ACC112 (cell line): Measurements from ENCODE around the gene PTP4A2.

Experiments used
- H2AFZ ChIP-seq: fragments of 200-600 bp; sonication (generic); one replicate; pipeline ENCODE4 v1.6.0; 2017; ENCODE audit warnings: antibody characterized with exemption, low read length; ENCODE audit not compliant: unreplicated experiment
- H3K27ac ChIP-seq: fragments of 200-600 bp; sonication (generic); 2 replicates; pipeline ENCODE4 v1.5.1; 2014; ENCODE audit warnings: low read depth, mild to moderate bottlenecking, antibody characterized with exemption, low read length, moderate library complexity
- H3K27me3 ChIP-seq: fragments of 200-600 bp; sonication (generic); 2 replicates; pipeline ENCODE4 v1.6.1; 2014; ENCODE audit warnings: mild to moderate bottlenecking, antibody characterized with exemption, low read length, moderate library complexity, mixed read lengths; ENCODE audit not compliant: insufficient read depth
- H3K36me3 ChIP-seq: fragments of 200-600 bp; sonication (generic); 2 replicates; pipeline ENCODE4 v1.6.1; 2016; ENCODE audit warnings: mild to moderate bottlenecking, antibody characterized with exemption, low read length, moderate library complexity, mixed read lengths; ENCODE audit not compliant: insufficient read depth
- H3K4me1 ChIP-seq: fragments of 200-600 bp; sonication (generic); one replicate; pipeline ENCODE4 v1.6.1; 2016; ENCODE audit warnings: low read length, mixed read lengths; ENCODE audit not compliant: insufficient read depth, unreplicated experiment, control insufficient read depth
- H3K4me3 ChIP-seq: fragments of 200-600 bp; sonication (generic); 2 replicates; pipeline ENCODE4 v1.5.1; 2014; ENCODE audit warnings: mild to moderate bottlenecking, low read depth, low read length
- H3K79me2 ChIP-seq: fragments of 200-600 bp; sonication (generic); one replicate; pipeline ENCODE4 v1.6.0; 2016; ENCODE audit warnings: low read length; ENCODE audit not compliant: control insufficient read depth, unreplicated experiment, insufficient read depth

PTP4A2 gene

GRCh38 chr1:31920956-31921355 lies 17.2 kb downstream of the PTP4A2 start:
- Histone ChIP-seq H3K4me3 (no peak overlapping the region), H3K79me2 (peaks cover 89% of the 10 kb centered on the region), H3K27me3 (no peaks in the 10 kb centered on the region), H3K27ac (peak overlapping the region; percentile 27; the same call in 1 of the 2 replicates), H3K4me1 (peaks cover 19% of the 10 kb centered on the region), H3K36me3 (peaks cover 16% of the 10 kb centered on the region), H2AFZ (no peak overlapping the region)

DNA sequence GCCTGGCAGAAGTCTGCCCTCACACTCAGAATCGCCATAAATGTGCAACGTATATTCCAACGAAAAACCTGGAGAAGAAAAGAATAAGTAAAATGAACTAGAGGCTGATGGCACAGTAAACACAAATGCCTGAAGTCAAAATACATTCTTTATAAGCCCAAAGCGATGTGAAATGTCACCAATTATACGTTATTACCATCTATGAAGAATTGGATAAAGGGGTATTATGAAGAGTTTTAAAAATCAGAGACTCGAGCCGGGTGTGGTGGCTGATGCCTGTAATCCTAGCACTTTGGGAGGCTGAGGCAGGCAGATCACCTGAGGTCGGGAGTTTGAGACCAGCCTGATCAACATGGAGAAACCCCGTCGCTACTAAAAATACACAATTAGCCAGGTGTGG lies 18.6 kb downstream of the PTP4A2 start:
- Histone ChIP-seq H3K27ac (no peak overlapping the region), H3K79me2 (peaks cover 89% of the 10 kb centered on the region), H3K4me3 (no peak overlapping the region), H2AFZ (no peak overlapping the region), H3K36me3 (peaks cover 27% of the 10 kb centered on the region), H3K27me3 (no peaks in the 10 kb centered on the region), H3K4me1 (peaks cover 11% of the 10 kb centered on the region)

DNA sequence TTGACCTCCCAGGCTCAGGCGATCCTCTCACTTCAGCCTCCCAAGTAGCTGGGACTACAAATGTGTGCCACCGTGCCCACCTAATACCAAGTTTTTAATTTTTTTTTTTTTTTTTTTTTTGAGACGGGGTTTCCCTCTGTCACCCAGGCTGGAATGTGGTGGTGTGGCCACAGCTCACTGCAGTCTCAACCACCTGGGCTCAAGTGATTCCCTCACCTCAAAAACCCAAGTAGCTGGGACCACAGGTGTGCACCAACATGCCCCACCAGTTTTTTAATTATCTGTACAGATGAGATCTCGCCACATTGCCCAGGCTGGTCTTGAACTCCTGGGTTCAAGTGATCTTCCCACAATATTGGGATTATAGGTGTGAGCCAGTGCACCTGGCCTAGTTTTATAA lies 22.7 kb downstream of the PTP4A2 start:
- Histone ChIP-seq H3K4me1 (peaks cover 18% of the 10 kb centered on the region), H3K79me2 (peaks cover 81% of the 10 kb centered on the region), H3K27me3 (no peaks in the 10 kb centered on the region), H2AFZ (no peak overlapping the region), H3K4me3 (no peak overlapping the region), H3K36me3 (peaks cover 56% of the 10 kb centered on the region), H3K27ac (no peak overlapping the region)

DNA sequence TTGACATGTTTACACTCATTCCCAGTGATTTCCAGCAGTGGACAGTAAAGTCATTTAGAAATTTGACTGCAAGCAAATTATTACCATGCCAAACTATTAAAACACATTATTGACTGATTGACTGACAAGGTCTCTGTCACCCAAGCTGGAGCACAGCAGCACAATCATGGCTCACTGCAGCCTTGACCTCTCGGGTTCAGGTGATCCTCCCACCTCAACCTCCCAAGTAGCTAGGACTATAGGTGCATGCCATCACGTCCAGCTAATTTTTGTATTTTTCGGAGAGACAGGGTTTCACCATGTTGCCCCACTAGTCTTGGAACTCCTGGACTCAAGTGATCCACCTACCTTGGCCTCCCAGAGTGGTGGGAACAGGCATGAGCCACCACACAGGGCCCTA lies 24.2 kb downstream of the PTP4A2 start:
- no peak overlapping the region for H3K27ac ChIP-seq
- no peak overlapping the region for H2AFZ ChIP-seq
- H3K36me3 ChIP-seq: peaks cover 65% of the 10 kb centered on the region
- H3K4me3 ChIP-seq: no peak overlapping the region
- no peaks in the 10 kb centered on the region for H3K27me3 ChIP-seq
- H3K79me2 ChIP-seq: peaks cover 70% of the 10 kb centered on the region
- peaks cover 18% of the 10 kb centered on the region for H3K4me1 ChIP-seq

DNA sequence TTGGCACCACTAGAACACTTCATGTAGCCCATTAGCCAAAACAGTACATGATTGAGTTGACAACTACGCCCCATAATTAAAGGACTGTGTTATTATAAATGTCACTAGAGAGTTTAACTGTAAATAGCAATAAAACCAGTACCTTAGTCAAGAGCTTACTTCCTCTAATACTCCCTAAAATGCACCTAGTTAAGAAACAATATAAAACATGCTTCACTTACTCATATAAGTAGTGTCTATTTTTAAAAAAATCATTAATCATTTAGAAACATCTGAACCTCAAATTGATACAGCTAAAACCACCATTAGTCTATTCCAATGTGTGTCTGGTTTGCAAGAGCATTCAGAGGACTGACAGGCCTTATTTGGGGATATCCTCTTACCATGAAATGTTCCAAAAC lies 25.3 kb downstream of the PTP4A2 start:
- Histone ChIP-seq H3K36me3 (peaks cover 60% of the 10 kb centered on the region), H3K4me1 (peaks cover 18% of the 10 kb centered on the region), H3K27me3 (no peaks in the 10 kb centered on the region), H3K4me3 (no peak overlapping the region), H3K27ac (no peak overlapping the region), H3K79me2 (peaks cover 59% of the 10 kb centered on the region), H2AFZ (no peak overlapping the region)

GRCh38 chr1:31911994-31912780 lies 26.0 kb downstream of the PTP4A2 start:
- Histone ChIP-seq H3K4me1 (peaks cover 18% of the 10 kb centered on the region), H3K27me3 (no peaks in the 10 kb centered on the region), H3K79me2 (peaks cover 54% of the 10 kb centered on the region), H3K36me3 (peaks cover 63% of the 10 kb centered on the region), H2AFZ (no peak overlapping the region), H3K27ac (no peak overlapping the region), H3K4me3 (no peak overlapping the region)

- Histone ChIP-seq H3K27me3 (no peaks in the 10 kb centered on the region), H3K4me1 (peaks cover 18% of the 10 kb centered on the region), H2AFZ (no peak overlapping the region), H3K27ac (no peak overlapping the region), H3K4me3 (no peak overlapping the region), H3K36me3 (peaks cover 70% of the 10 kb centered on the region), H3K79me2 (peaks cover 44% of the 10 kb centered on the region)
These were observed 27.2 kb downstream of the PTP4A2 start for GRCh38 chr1:31910933-31911332.

DNA sequence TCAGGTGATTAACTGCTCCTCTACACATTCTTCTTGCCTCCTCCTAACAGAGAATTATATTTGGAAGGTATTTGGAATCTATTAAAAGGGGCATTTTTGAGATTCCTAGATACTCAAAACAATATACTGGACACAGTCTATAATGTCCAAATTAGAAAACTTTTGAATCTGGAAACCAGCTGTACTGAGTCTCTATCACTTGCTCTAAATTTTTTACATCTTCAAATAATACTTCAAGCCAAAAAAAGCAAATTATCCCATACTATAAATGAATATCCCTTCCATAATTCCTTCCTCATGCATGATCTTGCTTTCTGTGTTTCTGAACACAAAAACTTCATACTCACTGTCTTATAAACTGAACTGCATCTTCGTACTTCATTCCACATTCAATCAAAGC lies 28.5 kb downstream of the PTP4A2 start:
- H3K27me3 ChIP-seq: no peaks in the 10 kb centered on the region
- peaks cover 60% of the 10 kb centered on the region for H3K36me3 ChIP-seq
- H2AFZ ChIP-seq: no peak overlapping the region
- peaks cover 18% of the 10 kb centered on the region for H3K4me1 ChIP-seq
- H3K4me3 ChIP-seq: no peak overlapping the region
- no peak overlapping the region for H3K27ac ChIP-seq
- peaks cover 32% of the 10 kb centered on the region for H3K79me2 ChIP-seq

DNA sequence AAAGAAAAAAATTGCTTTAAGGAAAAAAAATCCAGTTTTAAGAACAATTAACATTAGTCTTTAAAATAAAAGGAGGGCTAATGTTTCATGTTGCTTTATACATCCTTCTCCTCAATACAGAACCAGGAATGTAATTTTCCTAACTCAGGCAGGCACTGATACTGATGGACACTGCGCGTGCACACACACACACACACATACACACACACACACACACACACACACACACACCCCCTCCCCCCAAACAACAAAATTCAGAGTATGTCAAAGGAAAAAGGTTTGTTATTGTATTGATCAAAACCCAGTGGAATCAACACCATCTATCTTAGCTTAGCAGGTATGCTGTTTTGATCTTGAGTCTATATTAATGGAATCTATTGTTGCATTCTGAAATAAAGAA lies 31.6 kb downstream of the PTP4A2 start:
- Histone ChIP-seq H3K27ac (no peak overlapping the region), H3K4me1 (peaks cover 8% of the 10 kb centered on the region)

GRCh38 chr1:31905681-31906080 lies 32.5 kb downstream of the PTP4A2 start:
- peaks cover 30% of the 10 kb centered on the region for H3K36me3 ChIP-seq
- H3K4me1 ChIP-seq: no peaks in the 10 kb centered on the region
- H3K79me2 ChIP-seq: no peaks in the 10 kb centered on the region
- no peak overlapping the region for H3K27ac ChIP-seq
- no peak overlapping the region for H3K4me3 ChIP-seq
- H3K27me3 ChIP-seq: no peaks in the 10 kb centered on the region
- H2AFZ ChIP-seq: no peak overlapping the region

More for the DNA sequence above, 31.6 kb downstream of the PTP4A2 start:
- no peak overlapping the region for H2AFZ ChIP-seq
- H3K79me2 ChIP-seq: peaks cover 2% of the 10 kb centered on the region
- H3K36me3 ChIP-seq: peaks cover 31% of the 10 kb centered on the region
- no peaks in the 10 kb centered on the region for H3K27me3 ChIP-seq
- H3K4me3 ChIP-seq: no peak overlapping the region

GRCh38 chr1:31905093-31905509 lies 33.1 kb downstream of the PTP4A2 start:
- Histone ChIP-seq H3K27me3 (no peaks in the 10 kb centered on the region), H2AFZ (no peak overlapping the region), H3K27ac (no peak overlapping the region), H3K36me3 (peaks cover 30% of the 10 kb centered on the region), H3K4me1 (no peaks in the 10 kb centered on the region), H3K79me2 (no peaks in the 10 kb centered on the region), H3K4me3 (no peak overlapping the region)
